ENCODE results near the gene LSG1.

LSG1 gene

GRCh38 chr3:194687638-194688199, 15.7 kb upstream of the LSG1 start:
- peak overlapping the region; percentile 90 for H3K4me3 ChIP-seq (replicated peaks; ENCODE audit: low read depth, low read length)
- peak; percentile 11 for TF ChIP-seq CTCF (IDR thresholded peaks at IDR 0.05; ENCODE audit: low read length, missing control alignments)
- DNase-seq (ENCODE audit: low read depth): peak; percentile 76

- TF ChIP-seq CTCF (IDR thresholded peaks at IDR 0.05; ENCODE audit: low read length, missing control alignments): no peak
- H3K4me3 ChIP-seq (replicated peaks; ENCODE audit: low read depth, low read length): peak overlapping the region; percentile 90
- peak; percentile 58 for DNase-seq (ENCODE audit: low read depth)
Measured at GRCh38 chr3:194686816-194687637, 15.0 kb upstream of the LSG1 start.

- no peak for DNase-seq (ENCODE audit: low read depth)
- TF ChIP-seq CTCF (IDR thresholded peaks at IDR 0.05; ENCODE audit: low read length, missing control alignments): no peak
- H3K4me3 ChIP-seq (replicated peaks; ENCODE audit: low read depth, low read length): peak overlapping the region; percentile 90
Measured at GRCh38 chr3:194686414-194686815, 14.4 kb upstream of the LSG1 start.

- H3K4me3 ChIP-seq (replicated peaks; ENCODE audit: low read depth, low read length): peak within 1 kb of the TSS; percentile 90
- peak; percentile 29 for TF ChIP-seq CTCF (IDR thresholded peaks at IDR 0.05; ENCODE audit: low read length, missing control alignments)
- DNase-seq (ENCODE audit: low read depth): peak; percentile 98
Measured at GRCh38 chr3:194685718-194686413, 13.9 kb upstream of the LSG1 start, which contains the start of gene FAM43A. TSS of gene FAM43A (plus strand) at chr3:194685883. CDS start at chr3:194686827, 944 bp downstream.

- no peak for DNase-seq (ENCODE audit: low read depth)
- H3K4me3 ChIP-seq (replicated peaks; ENCODE audit: low read depth, low read length): peak overlapping the region; percentile 90
- no peak for TF ChIP-seq CTCF (IDR thresholded peaks at IDR 0.05; ENCODE audit: low read length, missing control alignments)
Measured at GRCh38 chr3:194685065-194685717, 13.2 kb upstream of the LSG1 start.

GRCh38 chr3:194683380-194683779, 11.4 kb upstream of the LSG1 start:
- no peak for TF ChIP-seq CTCF (IDR thresholded peaks at IDR 0.05; ENCODE audit: low read length, missing control alignments)
- DNase-seq (ENCODE audit: low read depth): peak; percentile 17
- H3K4me3 ChIP-seq (replicated peaks; ENCODE audit: low read depth, low read length): no peak overlapping the region

All from fibroblast of pulmonary artery (primary cell).